Measurements from ENCODE around the gene HKDC1. TPM values are rescaled to one million over a fixed set of nuclear protein-coding genes. Genes with fewer than 3 reads are reported as not detected.

The HKDC1 gene
- total RNA-seq, 2 donors from 2014 or later: 0.41 to 0.46 TPM

Other genes with a start within 250 kb of the HKDC1 start
- 10 to 100 TPM in 1 of 2 donors, 1 to 10 TPM in 1; 6.9 to 13.2 TPM for gene KIFBP, start 231.5 kb upstream of the HKDC1 start, total RNA-seq
- gene SRGN, start 132.2 kb upstream of the HKDC1 start, total RNA-seq: 100 to 1,000 TPM; 150 to 490 TPM
- 10 to 100 TPM; 33.5 to 66.0 TPM for gene VPS26A, start 96.2 kb upstream of the HKDC1 start, total RNA-seq
- gene SUPV3L1, start 40.1 kb upstream of the HKDC1 start, total RNA-seq: 10 to 100 TPM; 44.4 to 45.9 TPM
- gene HK1, start 58.2 kb downstream of the HKDC1 start, total RNA-seq: 100 to 1,000 TPM; 157 to 235 TPM
- gene TACR2, start 196.6 kb downstream of the HKDC1 start, total RNA-seq: under 1 TPM in 1 of 2 donors, not detected in 1; 0.16 TPM
- 1 to 10 TPM; 1.3 to 1.9 TPM for gene TSPAN15, start 231.1 kb downstream of the HKDC1 start, total RNA-seq